GM21825 (cell line): ENCODE results near the gene MGMT.

Experiments used
- ATAC-seq: cut with Tn5 transposase; IDR thresholded peaks from one replicate; pipeline ENCODE4 v1.9.1; 2021; ENCODE audit warnings: mild to moderate bottlenecking, moderate library complexity; ENCODE audit not compliant: unreplicated experiment

Gene MGMT

DNA sequence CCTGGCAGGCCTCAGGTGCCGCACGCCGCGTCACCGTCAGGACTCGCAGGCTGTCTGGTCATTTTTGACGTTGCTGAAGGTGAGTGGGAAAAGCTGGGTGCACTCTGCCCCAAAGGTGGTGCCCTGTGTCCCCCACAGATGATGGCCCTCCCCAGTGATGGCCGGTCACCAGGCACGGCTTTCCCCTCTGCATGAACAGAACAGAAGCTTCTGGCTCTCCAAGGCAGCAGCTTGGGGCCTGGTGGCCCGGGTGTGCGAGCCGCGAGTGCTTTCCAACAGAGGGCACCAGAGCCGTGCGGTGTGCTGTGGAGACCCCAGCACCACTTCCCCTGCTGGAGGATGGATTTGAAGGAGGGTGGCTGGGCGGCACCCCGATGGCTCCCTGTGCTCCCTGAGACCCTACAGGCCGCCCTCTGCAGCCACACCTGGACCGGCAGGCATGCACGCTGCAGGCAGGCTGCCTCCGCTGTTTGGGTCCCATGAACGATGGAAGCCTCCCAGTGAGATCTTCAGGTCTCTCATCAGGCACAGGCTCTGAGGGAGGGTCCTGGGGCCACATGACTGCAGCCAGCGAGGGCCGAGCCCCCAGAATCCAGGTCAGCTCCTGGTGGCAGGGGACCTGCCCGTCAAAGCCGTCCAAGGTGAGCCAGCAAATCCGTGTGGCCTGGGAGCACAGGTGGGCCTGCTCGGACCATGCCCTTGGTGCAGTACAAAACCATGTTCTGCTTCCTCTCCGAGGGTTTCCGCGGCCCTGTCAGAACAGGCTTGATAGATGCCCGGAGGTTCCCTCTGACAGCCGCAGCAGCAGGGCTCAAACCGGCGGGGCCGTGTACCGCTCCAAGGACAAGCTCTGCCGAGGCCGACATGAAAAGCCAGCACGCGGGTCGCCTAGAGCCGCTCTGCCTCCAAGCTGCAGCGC is 301.7 kb downstream of the MGMT start:
- no peak for ATAC-seq

DNA sequence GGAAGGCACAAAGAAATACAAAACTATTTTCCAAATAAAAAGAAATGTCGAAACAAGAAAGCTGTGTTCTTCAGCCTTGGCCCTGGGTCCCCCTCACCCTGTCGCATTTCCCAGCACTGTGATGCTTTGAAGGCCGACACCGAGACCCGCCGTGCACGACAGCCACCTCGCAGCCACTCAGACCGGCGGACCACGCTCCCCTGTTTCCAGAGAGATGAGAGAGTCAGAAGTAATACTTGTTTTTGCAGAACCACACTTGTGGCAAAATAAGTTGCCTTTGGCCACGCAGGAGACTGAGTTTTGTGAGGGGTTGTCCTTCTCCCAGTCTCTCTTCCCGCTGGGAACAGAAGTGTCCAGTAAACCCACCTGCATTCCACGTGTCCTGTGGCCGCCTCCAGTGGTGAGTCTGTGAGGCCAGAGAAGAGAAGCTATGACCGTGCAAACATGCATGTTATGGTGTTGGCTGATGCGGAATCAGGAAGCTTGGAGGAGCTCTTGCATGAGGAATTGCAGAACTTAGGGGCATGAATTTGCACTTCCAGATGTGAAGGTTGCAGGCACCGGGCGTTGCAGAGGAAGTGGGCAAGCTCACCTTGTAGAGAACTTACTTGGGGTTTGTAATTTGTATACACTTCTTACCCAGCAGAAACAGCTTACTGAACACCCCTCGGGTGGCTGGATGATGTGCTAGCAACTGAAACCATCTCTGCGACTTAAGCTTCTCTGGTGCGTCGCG is 302.5 kb downstream of the MGMT start:
- no peak for ATAC-seq

DNA sequence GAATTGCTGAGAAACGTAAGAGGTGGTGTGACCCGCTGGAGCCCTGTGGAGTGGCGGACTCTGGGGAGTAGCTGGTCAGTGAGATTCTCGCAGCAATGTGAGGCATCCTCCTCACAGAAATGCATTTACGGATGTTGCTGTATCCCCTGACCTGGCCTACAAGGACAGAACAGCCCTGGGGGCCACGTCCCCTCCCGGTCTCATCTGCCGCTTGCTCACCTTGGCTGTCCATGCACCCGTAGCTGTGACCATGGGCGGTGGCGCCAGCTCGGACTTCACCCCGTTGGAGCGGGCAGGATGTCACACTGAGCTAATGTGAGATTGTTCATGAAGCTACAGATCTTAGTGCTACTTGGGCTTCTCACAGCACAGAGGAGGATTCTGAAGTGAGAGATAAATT is 303.2 kb downstream of the MGMT start:
- no peak for ATAC-seq

GRCh38 chr10:129771024-129771423 is 304.0 kb downstream of the MGMT start:
- ATAC-seq = no peak

DNA sequence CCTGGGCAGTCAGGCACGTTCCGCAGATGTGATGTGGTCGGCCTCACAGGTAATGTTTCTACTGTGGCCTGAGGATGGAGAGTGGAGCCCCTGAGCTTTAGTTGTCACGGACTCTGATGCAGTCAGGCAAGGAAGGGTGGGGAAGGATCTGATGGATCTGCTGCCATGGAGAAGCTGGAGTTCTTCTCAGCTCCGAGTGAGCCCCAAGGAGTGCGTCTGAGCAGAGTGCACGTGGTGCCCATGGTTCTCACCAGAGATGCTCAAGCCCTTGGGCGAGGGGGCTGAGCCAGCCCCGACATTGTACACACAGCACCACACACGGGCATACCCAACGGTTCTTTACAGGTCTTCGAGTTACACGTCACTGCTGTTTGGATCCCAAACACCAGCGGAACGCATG is 304.5 kb downstream of the MGMT start:
- ATAC-seq = no peak

DNA sequence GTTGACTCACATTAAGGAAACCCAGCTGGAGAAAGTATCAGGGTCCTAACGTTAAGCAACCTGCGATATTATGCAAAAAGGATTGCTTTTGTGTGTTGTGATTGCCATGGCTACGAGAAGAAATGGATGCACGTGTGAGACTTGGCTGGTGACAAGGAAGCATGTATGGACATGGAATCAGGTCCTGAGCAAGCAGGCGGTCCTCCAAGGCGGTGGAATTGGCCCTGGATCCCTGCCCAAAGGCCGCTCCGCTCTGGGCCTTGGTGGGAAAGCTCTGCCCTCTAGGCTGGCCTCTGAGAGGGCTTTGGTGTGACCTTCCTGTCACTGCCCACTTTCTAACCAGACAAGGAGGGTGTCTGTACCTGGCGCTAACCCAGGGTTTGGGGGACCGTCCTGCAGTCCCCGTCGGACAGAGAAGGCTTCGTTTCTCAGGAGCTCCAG is 305.0 kb downstream of the MGMT start:
- no peak for ATAC-seq

DNA sequence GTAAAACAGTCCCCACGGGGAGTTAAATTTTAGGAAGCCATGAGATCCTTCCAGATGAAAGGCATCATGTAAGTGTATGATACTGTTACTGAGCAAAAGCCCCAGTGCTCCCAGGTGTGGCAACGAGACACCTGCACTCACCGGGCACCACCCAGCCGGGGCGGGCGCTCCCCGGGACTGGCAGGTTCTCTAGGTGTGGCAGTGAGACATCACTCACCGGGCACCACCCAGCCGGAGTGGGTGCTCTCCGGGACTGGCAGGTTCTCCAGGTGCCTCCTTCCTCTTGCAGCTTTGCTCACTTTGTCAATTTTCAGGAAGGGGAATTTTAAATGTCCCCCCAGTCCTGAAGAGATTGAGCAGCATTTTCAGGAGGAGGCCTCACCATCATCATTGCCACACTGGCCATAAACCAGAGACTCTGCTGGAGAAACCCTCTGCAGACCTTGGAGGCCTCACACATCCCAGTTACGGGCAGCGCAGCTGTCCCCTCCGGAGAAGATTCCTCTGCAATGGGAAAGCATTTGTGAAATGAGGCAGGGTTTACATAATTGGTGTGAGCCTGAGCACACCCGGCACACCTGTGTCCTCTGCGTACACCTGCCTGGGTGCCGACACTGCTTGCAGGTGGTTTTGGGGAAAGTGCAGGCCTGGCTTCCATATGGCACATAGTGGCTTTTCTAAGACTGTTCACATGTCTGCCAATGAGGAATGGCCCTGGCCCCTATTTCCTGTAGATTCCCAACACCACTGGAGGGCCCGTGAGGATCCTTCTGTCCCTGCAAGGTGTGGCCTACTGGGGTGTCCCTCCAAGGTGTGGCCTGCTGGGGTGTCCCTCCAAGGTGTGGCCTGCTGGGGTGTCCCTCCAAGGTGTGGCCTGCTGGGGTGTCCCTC is 305.7 kb downstream of the MGMT start:
- ATAC-seq = no peak

GRCh38 chr10:129773359-129773990 is 306.4 kb downstream of the MGMT start:
- no peak for ATAC-seq

GRCh38 chr10:129774082-129774735 is 307.2 kb downstream of the MGMT start:
- no peak for ATAC-seq

DNA sequence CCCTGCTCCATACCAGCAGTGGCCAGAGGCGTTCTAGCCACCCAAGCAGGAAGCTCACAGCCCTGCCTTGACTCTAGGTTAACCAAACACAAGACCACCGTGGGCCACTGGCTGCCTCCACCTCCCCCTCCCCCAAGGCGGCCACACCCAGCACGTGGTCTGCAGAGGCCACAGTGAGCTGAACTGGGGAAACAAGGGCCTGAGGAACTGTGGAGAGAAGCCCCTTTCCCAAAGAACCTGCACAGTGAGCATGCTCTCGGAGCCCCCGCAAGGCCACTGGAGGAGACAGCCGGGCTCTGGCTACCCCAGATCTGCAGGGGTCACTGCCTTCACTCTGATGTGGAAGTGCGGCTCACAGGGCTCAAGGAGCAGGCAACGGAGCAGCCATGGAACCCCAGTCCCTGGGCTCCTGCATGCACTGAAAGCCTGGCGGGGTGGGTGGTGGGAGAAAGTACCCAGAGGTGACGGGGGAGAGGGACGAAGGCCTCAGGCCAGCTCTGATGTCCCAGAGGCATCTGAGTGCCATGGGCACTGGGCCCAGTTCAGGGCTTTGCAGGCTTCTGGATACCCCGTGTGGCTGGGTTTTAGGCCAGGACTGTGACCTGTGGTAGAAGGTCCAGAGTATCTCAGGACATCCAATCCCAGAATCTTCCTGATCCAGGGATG is 307.8 kb downstream of the MGMT start:
- ATAC-seq = no peak

DNA sequence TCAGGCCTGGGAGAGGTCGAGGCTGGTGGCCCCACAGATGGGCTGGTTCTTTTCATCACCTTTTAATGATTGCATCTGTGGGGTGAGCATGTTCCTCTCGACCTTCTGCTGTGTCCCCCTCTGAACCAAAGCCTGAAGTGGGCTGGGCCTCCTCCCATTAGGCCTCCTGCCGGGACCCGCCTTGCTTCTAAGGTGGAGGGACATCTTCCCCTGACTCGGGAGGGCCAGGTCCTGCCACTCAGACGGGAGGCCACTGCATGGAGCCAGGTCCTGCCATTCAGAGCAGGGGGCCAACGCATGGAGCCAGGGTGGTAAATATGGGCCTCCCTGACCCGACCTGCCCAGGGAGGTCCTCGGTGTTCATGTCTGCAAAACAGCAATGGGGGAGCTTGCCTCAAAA is 308.6 kb downstream of the MGMT start:
- ATAC-seq = no peak

DNA sequence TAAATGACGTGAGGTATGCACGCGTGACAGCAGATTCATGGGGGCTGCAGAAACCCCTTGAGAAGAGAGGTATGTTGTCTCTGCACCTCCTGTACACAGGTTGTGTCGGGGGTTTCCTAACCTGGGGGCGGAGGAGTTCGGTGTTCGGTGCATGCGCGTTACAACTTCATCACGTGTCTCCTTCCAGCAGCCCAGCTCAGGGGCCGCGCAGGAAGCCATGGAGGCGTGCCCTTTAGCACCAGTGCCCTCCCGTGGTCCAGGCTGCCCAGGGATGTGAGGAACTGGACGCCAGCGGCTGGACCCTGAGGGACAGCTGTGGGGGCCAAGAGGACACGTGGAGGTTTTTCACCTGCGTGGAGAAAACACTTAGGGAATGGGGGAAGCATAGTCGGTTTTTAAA is 310.6 kb downstream of the MGMT start:
- ATAC-seq = no peak

- ATAC-seq = no peak
These were observed 311.5 kb downstream of the MGMT start for GRCh38 chr10:129778571-129778970.

- ATAC-seq = no peak
These were observed 312.4 kb downstream of the MGMT start for GRCh38 chr10:129779126-129780111.

GRCh38 chr10:129780198-129780597 is 313.2 kb downstream of the MGMT start:
- no peak for ATAC-seq

DNA sequence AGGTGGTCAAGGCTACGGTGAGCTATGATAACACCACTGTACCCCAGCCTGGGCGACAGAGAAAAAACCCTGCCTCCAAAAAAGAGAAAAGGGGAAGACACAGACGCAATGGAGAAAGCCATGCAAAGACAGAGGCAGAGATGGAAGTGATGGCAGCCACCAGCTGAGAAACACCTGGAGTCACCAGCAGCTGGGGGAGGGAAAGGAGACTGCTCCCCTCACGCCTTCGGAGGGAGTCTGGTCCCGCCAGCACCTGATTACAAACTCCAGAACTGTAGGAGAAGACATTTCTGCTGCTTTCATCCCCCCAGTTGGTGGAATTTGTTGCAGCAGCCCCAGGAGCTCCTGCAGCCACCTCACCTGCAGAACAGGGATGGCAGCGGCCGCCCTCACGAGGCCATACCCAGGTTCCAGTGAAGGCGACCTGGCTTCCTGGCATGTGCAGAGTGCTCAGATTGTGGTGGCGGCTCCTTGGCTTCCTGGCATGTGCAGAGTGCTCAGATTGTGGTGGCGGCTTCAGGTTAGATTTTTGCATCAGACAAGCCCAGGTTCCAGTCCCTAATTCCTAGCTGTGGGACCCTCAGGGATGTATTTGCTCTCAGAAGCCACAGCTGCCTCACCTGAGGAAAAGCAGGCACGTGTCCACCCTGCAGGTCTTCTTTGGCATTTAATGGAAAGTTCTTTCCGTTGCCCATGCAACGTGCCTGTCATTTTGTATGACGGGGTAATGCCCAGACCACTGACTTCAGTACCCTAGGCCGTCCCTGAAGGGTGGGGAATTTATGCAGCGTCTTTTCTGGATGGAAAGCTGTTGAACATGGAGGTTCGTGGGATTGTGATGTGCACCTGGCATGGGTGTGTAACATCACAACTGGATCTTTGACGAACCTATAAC is 314.1 kb downstream of the MGMT start:
- ATAC-seq = no peak

DNA sequence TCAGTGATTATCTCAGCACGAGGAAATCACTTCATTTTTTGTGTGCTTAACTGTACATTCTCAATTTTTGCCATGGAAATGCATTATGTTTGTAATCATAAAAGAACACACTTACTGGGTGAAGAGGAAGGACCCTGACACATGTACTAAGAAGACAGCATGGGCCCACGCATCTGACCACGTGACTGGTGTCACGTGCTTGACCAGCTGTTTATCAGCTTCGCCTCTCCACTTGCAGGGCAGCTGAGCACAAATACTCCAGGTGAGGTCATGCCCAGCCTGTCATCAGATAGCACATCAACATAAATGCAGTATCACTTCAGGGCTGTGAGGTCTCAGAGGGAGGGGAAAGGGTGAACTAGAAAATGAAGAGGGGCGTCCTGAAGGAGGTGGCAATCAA is 317.2 kb downstream of the MGMT start:
- no peak for ATAC-seq
